ENCODE data around the gene AACS. TPM values are rescaled to one million over a fixed set of nuclear protein-coding genes. Genes with fewer than 3 reads are reported as not detected.

Gene AACS
- total and polyA plus RNA-seq, 2 of the 13 experiments (the other 11 are each of a cell fraction or from before 2014, with no cell fraction given), result 23.3 to 28.8 TPM

DNA sequence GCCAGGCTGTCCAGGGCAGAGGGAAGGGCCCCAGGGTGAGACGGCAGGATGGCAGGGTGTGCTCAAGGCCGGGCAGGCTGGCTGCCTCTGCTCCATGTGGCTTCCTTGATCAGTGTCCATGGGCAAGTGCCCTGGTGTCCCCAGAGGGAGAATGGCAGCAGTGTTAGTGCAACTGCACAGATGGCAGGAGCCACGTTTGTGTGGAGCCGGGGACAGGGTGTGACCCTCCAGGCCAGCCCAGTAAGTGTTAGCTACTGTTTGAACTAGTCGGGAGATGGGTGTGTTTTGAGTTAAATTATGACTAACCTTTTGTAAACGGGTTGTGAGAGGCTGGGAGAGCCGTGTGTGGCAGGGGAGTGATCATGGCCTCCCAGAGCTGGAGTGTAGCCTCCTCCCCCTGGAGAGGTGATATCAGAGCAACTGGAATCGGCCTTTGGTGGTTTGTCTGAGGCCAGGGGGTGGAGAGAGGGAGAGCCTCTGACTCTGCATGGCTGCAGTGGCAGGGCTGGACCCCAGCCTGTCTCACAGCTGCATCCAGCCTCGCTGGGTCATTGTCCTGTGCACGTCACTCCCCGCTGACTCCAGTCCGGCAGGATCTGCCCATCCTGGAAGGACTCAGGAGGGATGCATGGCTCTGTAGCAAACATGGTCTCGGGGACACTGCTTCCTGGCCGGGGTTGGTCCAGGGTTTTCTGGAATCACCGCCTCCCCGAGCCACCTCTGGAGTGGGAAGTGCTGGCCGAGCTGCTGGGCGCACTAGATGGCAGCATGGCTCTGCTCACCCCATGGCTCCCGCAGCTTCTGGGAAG is 27.8 kb downstream of the AACS start (continued):
- TF ChIP-seq, protein P1, sequence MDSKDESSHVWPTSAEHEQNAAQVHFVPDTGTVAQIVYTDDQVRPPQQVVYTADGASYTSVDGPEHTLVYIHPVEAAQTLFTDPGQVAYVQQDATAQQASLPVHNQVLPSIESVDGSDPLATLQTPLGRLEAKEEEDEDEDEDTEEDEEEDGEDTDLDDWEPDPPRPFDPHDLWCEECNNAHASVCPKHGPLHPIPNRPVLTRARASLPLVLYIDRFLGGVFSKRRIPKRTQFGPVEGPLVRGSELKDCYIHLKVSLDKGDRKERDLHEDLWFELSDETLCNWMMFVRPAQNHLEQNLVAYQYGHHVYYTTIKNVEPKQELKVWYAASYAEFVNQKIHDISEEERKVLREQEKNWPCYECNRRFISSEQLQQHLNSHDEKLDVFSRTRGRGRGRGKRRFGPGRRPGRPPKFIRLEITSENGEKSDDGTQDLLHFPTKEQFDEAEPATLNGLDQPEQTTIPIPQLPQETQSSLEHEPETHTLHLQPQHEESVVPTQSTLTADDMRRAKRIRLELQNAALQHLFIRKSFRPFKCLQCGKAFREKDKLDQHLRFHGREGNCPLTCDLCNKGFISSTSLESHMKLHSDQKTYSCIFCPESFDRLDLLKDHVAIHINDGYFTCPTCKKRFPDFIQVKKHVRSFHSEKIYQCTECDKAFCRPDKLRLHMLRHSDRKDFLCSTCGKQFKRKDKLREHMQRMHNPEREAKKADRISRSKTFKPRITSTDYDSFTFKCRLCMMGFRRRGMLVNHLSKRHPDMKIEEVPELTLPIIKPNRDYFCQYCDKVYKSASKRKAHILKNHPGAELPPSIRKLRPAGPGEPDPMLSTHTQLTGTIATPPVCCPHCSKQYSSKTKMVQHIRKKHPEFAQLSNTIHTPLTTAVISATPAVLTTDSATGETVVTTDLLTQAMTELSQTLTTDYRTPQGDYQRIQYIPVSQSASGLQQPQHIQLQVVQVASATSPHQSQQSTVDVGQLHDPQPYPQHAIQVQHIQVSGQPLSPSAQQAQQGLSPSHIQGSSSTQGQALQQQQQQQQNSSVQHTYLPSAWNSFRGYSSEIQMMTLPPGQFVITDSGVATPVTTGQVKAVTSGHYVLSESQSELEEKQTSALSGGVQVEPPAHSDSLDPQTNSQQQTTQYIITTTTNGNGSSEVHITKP (CRISPR knock-in tag; IDR thresholded peaks at IDR 0.05; ENCODE audit: low read depth), result peak; percentile 86
- TF ChIP-seq CHCHD3 (CRISPR knock-in tag; IDR thresholded peaks at IDR 0.05), result no peak
- TF ChIP-seq CHD2 (IDR thresholded peaks at IDR 0.05; ENCODE audit: low read depth, low read length), result no peak
- TF ChIP-seq ZNF317 (CRISPR knock-in tag; IDR thresholded peaks at IDR 0.05), result no peak
- TF ChIP-seq ZBTB42 (CRISPR knock-in tag; IDR thresholded peaks at IDR 0.05), result no peak
- TF ChIP-seq, protein P2, sequence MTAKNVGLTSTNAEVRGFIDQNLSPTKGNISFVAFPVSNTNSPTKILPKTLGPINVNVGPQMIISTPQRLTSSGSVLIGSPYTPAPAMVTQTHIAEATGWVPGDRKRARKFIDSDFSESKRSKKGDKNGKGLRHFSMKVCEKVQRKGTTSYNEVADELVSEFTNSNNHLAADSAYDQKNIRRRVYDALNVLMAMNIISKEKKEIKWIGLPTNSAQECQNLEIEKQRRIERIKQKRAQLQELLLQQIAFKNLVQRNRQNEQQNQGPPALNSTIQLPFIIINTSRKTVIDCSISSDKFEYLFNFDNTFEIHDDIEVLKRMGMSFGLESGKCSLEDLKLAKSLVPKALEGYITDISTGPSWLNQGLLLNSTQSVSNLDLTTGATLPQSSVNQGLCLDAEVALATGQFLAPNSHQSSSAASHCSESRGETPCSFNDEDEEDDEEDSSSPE (CRISPR knock-in tag; IDR thresholded peaks at IDR 0.05), result no peak; the same call in 1 of the 2 replicates
- TF ChIP-seq, protein P3, sequence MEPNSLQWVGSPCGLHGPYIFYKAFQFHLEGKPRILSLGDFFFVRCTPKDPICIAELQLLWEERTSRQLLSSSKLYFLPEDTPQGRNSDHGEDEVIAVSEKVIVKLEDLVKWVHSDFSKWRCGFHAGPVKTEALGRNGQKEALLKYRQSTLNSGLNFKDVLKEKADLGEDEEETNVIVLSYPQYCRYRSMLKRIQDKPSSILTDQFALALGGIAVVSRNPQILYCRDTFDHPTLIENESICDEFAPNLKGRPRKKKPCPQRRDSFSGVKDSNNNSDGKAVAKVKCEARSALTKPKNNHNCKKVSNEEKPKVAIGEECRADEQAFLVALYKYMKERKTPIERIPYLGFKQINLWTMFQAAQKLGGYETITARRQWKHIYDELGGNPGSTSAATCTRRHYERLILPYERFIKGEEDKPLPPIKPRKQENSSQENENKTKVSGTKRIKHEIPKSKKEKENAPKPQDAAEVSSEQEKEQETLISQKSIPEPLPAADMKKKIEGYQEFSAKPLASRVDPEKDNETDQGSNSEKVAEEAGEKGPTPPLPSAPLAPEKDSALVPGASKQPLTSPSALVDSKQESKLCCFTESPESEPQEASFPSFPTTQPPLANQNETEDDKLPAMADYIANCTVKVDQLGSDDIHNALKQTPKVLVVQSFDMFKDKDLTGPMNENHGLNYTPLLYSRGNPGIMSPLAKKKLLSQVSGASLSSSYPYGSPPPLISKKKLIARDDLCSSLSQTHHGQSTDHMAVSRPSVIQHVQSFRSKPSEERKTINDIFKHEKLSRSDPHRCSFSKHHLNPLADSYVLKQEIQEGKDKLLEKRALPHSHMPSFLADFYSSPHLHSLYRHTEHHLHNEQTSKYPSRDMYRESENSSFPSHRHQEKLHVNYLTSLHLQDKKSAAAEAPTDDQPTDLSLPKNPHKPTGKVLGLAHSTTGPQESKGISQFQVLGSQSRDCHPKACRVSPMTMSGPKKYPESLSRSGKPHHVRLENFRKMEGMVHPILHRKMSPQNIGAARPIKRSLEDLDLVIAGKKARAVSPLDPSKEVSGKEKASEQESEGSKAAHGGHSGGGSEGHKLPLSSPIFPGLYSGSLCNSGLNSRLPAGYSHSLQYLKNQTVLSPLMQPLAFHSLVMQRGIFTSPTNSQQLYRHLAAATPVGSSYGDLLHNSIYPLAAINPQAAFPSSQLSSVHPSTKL (CRISPR knock-in tag; IDR thresholded peaks at IDR 0.05), result peak; percentile 28; the same call in 1 of the 2 replicates
- TF ChIP-seq, protein P4, sequence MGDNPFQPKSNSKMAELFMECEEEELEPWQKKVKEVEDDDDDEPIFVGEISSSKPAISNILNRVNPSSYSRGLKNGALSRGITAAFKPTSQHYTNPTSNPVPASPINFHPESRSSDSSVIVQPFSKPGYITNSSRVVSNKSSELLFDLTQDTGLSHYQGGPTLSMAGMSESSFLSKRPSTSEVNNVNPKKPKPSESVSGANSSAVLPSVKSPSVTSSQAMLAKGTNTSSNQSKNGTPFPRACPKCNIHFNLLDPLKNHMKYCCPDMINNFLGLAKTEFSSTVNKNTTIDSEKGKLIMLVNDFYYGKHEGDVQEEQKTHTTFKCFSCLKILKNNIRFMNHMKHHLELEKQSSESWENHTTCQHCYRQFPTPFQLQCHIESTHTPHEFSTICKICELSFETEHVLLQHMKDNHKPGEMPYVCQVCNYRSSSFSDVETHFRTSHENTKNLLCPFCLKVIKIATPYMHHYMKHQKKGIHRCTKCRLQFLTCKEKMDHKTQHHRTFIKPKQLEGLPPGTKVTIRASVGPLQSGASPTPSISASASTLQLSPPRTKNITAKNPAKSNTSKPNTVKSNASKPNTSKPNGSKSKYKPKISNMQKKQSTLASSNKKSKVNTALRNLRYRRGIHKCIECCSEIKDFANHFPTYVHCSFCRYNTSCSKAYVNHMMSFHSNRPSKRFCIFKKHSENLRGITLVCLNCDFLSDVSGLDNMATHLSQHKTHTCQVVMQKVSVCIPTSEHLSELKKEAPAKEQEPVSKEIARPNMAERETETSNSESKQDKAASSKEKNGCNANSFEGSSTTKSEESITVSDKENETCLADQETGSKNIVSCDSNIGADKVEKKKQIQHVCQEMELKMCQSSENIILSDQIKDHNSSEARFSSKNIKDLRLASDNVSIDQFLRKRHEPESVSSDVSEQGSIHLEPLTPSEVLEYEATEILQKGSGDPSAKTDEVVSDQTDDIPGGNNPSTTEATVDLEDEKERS (CRISPR knock-in tag; IDR thresholded peaks at IDR 0.05), result peak; percentile 90; the same call in 1 of the 2 replicates
- peak; percentile 47; the same call in 1 of the 2 replicates for TF ChIP-seq DPF2 (CRISPR knock-in tag; IDR thresholded peaks at IDR 0.05; ENCODE audit: borderline replicate concordance, low read depth)
- no peak for TF ChIP-seq ZNF773 (CRISPR knock-in tag; IDR thresholded peaks at IDR 0.05; ENCODE audit: borderline replicate concordance)
- TF ChIP-seq ZNF484 (CRISPR knock-in tag; IDR thresholded peaks at IDR 0.05; ENCODE audit: borderline replicate concordance, low read depth), result no peak
- TF ChIP-seq RFXANK (CRISPR knock-in tag; IDR thresholded peaks at IDR 0.05), result no peak
- TF ChIP-seq ZNF431 (CRISPR knock-in tag; IDR thresholded peaks at IDR 0.05; ENCODE audit: borderline replicate concordance, low read depth), result 0 out of 2 replicates have a peak, but pooled peaks have one; percentile 23
- no peak for TF ChIP-seq IKZF4 (CRISPR knock-in tag; IDR thresholded peaks at IDR 0.05; ENCODE audit: borderline replicate concordance, low read depth, not compliant biosample characterization)
- no peak for TF ChIP-seq SP2 (CRISPR knock-in tag; IDR thresholded peaks at IDR 0.05)
- no peak for TF ChIP-seq ZNF768 (CRISPR knock-in tag; IDR thresholded peaks at IDR 0.05)
